Measurements from ENCODE around the gene CDK2AP2.

Gene CDK2AP2

GRCh38 chr11:67500831-67501715 lies 6.9 kb downstream of the CDK2AP2 start:
- Histone ChIP-seq H3K27ac (ENCODE audit: low read depth, low read length) (no peak overlapping the region), H3K79me2 (ENCODE audit: insufficient read depth, low read length) (peaks cover 16% of the 10 kb centered on the region), H3K4me3 (ENCODE audit: insufficient read depth, low read length, poor library complexity, severe bottlenecking) (no peak overlapping the region), H3K9ac (ENCODE audit: low read length) (no peak overlapping the region), H3K9me3 (ENCODE audit: insufficient read depth, low read length) (no peaks in the 10 kb centered on the region), H4K20me1 (ENCODE audit: low read depth, low read length) (no peaks in the 10 kb centered on the region; the same call in 1 of the 2 replicates), H3K36me3 (ENCODE audit: low read length) (no peaks in the 10 kb centered on the region), H3K9me2 (replicated peaks; ENCODE audit: insufficient read depth, low read length) (no peaks in the 10 kb centered on the region), H3F3A (ENCODE audit: insufficient read depth) (peaks cover 7% of the 10 kb centered on the region), H3K4me2 (ENCODE audit: low read depth, low read length, poor library complexity, severe bottlenecking) (no peak overlapping the region), H3K27me3 (ENCODE audit: low read length) (no peaks in the 10 kb centered on the region), H2AFZ (ENCODE audit: low read depth, low read length, severe bottlenecking) (no peak overlapping the region)
- TF ChIP-seq CTCF (IDR thresholded peaks at IDR 0.05; ENCODE audit: insufficient read depth, low read length, poor library complexity, severe bottlenecking) (no peak), EZH2phosphoT487 (conservative IDR thresholded peaks at IDR 0.05; ENCODE audit: low read length) (no peak)

DNA sequence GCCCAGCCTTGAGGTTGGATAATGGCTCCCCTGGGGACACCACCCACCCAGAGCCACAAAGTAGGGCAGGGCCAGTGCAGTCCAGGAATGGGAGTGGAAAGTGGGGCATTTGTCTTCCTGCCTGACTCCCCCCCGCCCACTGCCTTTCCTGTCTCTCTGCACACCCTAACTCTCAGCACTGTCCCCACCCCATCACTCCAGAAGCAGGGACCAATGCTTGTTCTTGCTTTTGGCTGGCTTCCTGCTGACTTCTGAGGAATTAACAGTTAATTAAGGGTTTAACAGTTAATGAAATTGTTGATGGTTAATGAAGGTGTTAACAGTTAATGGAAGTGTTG lies 7.5 kb downstream of the CDK2AP2 start:
- no peak overlapping the region for H2AFZ ChIP-seq (ENCODE audit: low read depth, low read length, severe bottlenecking)
- no peak overlapping the region for H3K9ac ChIP-seq (ENCODE audit: low read length)
- H3K4me3 ChIP-seq (ENCODE audit: insufficient read depth, low read length, poor library complexity, severe bottlenecking) = no peak overlapping the region
- H4K20me1 ChIP-seq (ENCODE audit: low read depth, low read length) = no peaks in the 10 kb centered on the region; the same call in 1 of the 2 replicates
- H3K9me2 ChIP-seq (replicated peaks; ENCODE audit: insufficient read depth, low read length) = no peaks in the 10 kb centered on the region
- no peak for TF ChIP-seq CTCF (IDR thresholded peaks at IDR 0.05; ENCODE audit: insufficient read depth, low read length, poor library complexity, severe bottlenecking)
- no peak for TF ChIP-seq EZH2phosphoT487 (conservative IDR thresholded peaks at IDR 0.05; ENCODE audit: low read length)
- peaks cover 1% of the 10 kb centered on the region for H3F3A ChIP-seq (ENCODE audit: insufficient read depth)
- H3K79me2 ChIP-seq (ENCODE audit: insufficient read depth, low read length) = peaks cover 16% of the 10 kb centered on the region
- H3K9me3 ChIP-seq (ENCODE audit: insufficient read depth, low read length) = no peaks in the 10 kb centered on the region
- no peaks in the 10 kb centered on the region for H3K36me3 ChIP-seq (ENCODE audit: low read length)
- H3K4me2 ChIP-seq (ENCODE audit: low read depth, low read length, poor library complexity, severe bottlenecking) = no peak overlapping the region
- no peaks in the 10 kb centered on the region for H3K27me3 ChIP-seq (ENCODE audit: low read length)
- H3K27ac ChIP-seq (ENCODE audit: low read depth, low read length) = no peak overlapping the region

DNA sequence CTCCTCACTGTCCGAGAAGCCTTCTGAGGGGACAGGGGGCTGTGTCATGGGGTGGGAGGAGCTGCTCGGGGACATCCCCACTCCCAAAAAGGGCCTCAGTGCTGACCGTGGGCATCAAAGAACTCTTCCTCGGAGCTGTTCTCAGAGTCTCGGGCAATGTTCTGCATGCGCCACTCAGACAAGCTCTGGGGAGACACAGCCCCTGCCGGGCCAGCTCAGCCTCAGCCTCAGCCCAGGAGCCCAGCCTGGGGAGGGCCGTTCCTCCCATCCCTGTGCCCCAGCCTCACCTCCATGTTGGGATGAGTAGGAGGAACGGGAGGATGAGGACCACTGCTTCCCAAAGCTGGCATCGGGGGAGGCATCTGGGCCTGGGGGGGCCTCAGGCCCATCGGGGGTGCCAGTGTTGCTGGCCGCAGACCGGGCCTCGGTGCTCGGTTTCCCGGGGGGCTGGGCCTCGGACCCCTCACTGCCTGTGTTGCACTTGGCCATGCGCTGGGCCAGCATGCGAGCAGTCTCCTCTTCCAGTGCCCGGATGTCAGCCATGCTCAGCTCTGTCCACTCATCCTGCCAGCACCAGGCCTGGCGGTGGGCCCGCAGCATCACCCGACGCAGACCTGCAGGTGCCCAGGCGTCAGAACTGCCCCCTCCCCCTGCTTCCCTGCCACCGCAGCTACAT lies 8.0 kb downstream of the CDK2AP2 start:
- Histone ChIP-seq H4K20me1 (ENCODE audit: low read depth, low read length) (no peaks in the 10 kb centered on the region; the same call in 1 of the 2 replicates), H3K9me3 (ENCODE audit: insufficient read depth, low read length) (no peaks in the 10 kb centered on the region), H3K9me2 (replicated peaks; ENCODE audit: insufficient read depth, low read length) (no peaks in the 10 kb centered on the region), H3K9ac (ENCODE audit: low read length) (no peak overlapping the region), H3K27me3 (ENCODE audit: low read length) (no peaks in the 10 kb centered on the region), H3F3A (ENCODE audit: insufficient read depth) (no peaks in the 10 kb centered on the region), H3K4me3 (ENCODE audit: insufficient read depth, low read length, poor library complexity, severe bottlenecking) (no peak overlapping the region), H3K4me2 (ENCODE audit: low read depth, low read length, poor library complexity, severe bottlenecking) (no peak overlapping the region), H3K79me2 (ENCODE audit: insufficient read depth, low read length) (peaks cover 16% of the 10 kb centered on the region), H2AFZ (ENCODE audit: low read depth, low read length, severe bottlenecking) (no peak overlapping the region), H3K36me3 (ENCODE audit: low read length) (no peaks in the 10 kb centered on the region), H3K27ac (ENCODE audit: low read depth, low read length) (no peak overlapping the region)
- TF ChIP-seq EZH2phosphoT487 (conservative IDR thresholded peaks at IDR 0.05; ENCODE audit: low read length) (no peak), CTCF (IDR thresholded peaks at IDR 0.05; ENCODE audit: insufficient read depth, low read length, poor library complexity, severe bottlenecking) (no peak)
